Measurements from ENCODE around the gene FCAMR.
A peak's percentile ranks its signal among the peaks of the same experiment; 100 is the strongest.

FCAMR gene

GRCh38 chr1:207006914-207007313 is 36.7 kb upstream of the FCAMR start:
- ChIA-PET CTCF (interaction anchor here (1.9 to 4.5 kb wide), 8 partner anchors 8 to 71 kb away, joined by 6 to 60 read pairs (median 22); partner anchors contain the start of gene C1orf116), POLR2A (no interaction called here)
- no peak for DNase-seq (ENCODE audit: extremely low spot score)
- no peak for TF ChIP-seq CTCF (IDR thresholded peaks at IDR 0.05; ENCODE audit: control extremely low read depth, extremely low read depth, low read depth, missing control alignments)

DNA sequence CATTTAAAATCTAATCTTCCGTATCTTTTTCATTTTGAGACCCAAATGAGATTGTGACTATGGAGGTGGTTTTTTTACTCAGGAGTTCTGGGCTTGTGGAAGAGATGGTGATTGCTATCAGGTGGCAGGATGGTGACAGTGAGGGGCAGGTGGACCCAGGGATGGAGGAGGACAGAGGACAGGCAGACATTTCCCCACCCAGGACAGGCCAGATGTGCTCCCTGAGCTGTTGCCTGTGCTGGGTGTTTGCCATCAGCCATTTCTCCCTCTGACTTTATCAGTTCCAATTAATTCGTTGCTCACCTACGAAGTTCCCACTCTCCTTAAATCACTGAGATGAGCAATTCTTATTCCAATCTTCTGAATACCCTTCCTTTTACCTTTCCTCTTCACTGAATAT is 35.8 kb upstream of the FCAMR start:
- DNase-seq (ENCODE audit: extremely low spot score), result no peak
- POLR2A ChIA-PET, result no interaction called here
- TF ChIP-seq CTCF (IDR thresholded peaks at IDR 0.05; ENCODE audit: control extremely low read depth, extremely low read depth, low read depth, missing control alignments), result no peak
- CTCF ChIA-PET, result interaction anchor here (0.8 to 4.5 kb wide), 14 partner anchors 9 to 205 kb away, joined by 3 to 60 read pairs (median 8); partner anchors contain the start of genes C1orf116 and PFKFB2

DNA sequence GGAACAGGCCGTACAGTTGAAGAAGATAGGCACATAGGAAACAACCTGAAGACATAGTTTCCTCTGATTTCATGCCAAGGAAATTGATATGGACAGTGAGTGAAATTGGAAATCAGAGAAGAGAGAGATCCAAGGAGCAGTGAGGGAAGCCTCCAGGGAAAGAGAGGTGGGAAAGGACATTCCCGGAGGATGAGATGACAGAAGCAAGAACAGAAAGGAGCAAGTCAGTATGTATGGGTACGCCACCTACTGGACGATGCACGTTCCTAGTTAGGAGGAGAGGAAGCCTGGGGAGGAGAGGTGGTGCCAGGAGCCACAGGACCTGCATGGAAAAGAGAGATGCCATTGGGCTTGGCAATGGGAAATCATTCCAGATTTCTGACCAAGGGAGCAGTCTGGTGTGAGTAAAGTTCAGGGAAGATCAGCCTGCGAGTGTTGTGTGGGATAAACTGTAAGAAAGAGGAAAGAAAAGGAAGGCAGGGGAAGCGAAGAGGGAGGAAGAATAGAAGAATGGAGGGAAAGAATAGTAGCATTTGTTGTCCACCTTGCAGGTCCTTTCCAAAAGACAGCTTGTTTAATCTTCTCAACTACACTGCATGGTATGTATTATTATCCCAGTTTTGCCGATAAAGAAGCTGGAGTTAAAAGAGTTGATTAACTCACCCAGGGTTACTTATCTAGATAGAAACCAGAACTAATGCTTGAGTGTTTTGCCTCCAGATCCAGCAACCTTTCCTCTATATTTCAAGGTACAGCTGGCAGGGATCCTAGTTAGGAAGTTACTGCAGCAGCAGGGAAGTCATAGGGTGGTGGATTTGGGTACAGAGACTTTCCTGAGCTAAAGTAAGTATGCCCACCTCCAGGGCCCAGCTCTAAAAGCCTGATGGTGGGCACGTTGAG is 34.9 kb upstream of the FCAMR start:
- peak; percentile 60 for DNase-seq (ENCODE audit: extremely low spot score)
- TF ChIP-seq CTCF (IDR thresholded peaks at IDR 0.05; ENCODE audit: control extremely low read depth, extremely low read depth, low read depth, missing control alignments), result peak; percentile 85
- ChIA-PET CTCF (interaction anchor here (0.7 to 4.5 kb wide), 28 partner anchors 9 to 578 kb away, joined by 3 to 60 read pairs (median 5); partner anchors contain the start of genes C1orf116, FCAMR, IL20 and PFKFB2), POLR2A (no interaction called here)

GRCh38 chr1:207003210-207003609 is 33.0 kb upstream of the FCAMR start:
- no peak for DNase-seq (ENCODE audit: extremely low spot score)
- ChIA-PET POLR2A (no interaction called here), CTCF (interaction anchor here (1.1 to 4.5 kb wide), 9 partner anchors 9 to 580 kb away, joined by 3 to 60 read pairs (median 7); no protein-coding TSS in a partner anchor)
- no peak for TF ChIP-seq CTCF (IDR thresholded peaks at IDR 0.05; ENCODE audit: control extremely low read depth, extremely low read depth, low read depth, missing control alignments)

GRCh38 chr1:207002724-207003146 is 32.5 kb upstream of the FCAMR start:
- DNase-seq (ENCODE audit: extremely low spot score), result no peak
- ChIA-PET POLR2A (no interaction called here), CTCF (interaction anchor here (2.2 to 4.5 kb wide), 3 partner anchors 19 to 90 kb away, joined by 7 to 60 read pairs (median 31); no protein-coding TSS in a partner anchor)
- no peak for TF ChIP-seq CTCF (IDR thresholded peaks at IDR 0.05; ENCODE audit: control extremely low read depth, extremely low read depth, low read depth, missing control alignments)

- ChIA-PET POLR2A (no interaction called here), CTCF (interaction anchor here (0.8 to 2.4 kb wide), 3 partner anchors 20 to 70 kb away, joined by 3 to 12 read pairs (median 3); no protein-coding TSS in a partner anchor)
- TF ChIP-seq CTCF (IDR thresholded peaks at IDR 0.05; ENCODE audit: control extremely low read depth, extremely low read depth, low read depth, missing control alignments), result no peak
- no peak for DNase-seq (ENCODE audit: extremely low spot score)
These were observed 31.4 kb upstream of the FCAMR start for GRCh38 chr1:207001492-207002245.
